GM19324 (cell line): ENCODE measurements around the gene OVOL3.

Experiments used
- ATAC-seq: cut with Tn5 transposase; IDR thresholded peaks from one replicate; pipeline ENCODE4 v1.9.1; 2021; ENCODE audit warnings: mild to moderate bottlenecking, moderate library complexity; ENCODE audit not compliant: unreplicated experiment, low FRiP score

Gene OVOL3

GRCh38 chr19:36099166-36099785 lies 11.7 kb upstream of the OVOL3 start:
- ATAC-seq: no peak

GRCh38 chr19:36100476-36100875 lies 10.5 kb upstream of the OVOL3 start:
- ATAC-seq: no peak

DNA sequence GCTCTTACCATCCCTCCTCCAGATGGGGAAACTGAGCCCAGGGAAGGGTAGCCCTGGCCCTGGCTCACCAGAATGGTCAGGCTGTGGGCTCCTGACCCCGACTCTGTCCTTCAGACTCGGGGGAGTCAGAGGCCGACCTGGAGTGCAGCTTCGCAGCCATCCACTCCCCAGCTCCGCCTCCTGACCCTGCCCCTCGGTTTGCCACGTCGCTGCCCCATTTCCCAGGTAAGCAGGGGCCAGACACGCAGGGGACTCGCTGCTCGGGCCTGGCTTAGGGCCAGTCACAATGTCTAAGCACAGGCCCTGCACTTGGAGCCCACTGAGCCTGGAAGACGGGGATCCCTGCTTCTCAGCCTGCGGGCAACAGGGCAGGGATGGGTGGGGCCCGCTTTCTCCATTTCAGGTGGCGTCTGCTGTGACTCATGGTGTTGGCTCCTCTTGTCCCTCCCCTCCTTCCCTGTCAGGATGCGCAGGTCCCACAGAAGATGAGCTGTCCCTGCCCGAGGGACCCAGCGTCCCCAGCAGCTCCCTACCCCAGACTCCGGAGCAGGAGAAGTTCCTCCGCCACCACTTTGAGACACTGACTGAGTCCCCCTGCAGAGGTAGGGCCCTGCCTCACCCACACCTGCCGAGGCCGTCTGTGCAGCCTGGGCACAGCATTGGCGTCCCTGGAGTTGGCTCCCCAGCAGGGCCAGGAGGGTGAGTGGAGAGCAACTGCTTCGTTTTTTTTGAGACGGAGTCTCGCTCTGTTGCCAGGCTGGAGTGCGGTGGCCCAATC lies 9.2 kb upstream of the OVOL3 start:
- no peak for ATAC-seq

- no peak for ATAC-seq
Measured at GRCh38 chr19:36103040-36103626, 7.8 kb upstream of the OVOL3 start.

DNA sequence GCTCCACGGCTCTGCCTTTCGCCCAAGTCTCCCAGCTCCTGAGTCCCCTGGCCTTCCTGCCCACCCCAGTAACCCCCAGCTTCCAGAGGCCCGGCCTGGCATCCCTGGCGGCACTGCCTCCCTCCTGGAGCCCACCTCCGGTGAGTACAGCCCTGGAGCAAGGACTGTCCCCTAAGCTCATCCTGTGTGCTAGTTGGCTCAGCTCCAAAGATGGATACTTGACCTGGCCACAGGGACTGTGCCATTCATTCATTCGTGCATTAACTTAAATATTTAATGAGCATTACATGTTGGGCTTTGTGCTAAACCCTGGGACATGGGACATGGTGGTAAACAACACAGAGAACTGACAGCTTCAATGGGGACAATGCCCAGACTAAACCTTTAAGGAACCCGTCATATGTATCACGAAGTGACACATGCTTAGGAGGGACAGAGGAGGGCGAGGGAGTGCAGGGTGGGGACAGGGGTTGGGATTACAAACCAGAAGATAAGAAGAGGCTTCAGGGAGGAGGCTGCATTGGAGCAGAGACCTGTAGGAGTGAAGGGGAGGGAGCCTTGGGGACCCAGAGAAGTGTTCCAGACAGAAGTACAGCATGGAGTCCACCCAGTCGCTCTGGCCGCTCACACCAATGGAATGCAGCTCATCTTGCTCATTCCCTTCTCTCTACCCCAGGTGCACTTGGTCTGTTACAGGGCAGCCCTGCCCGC lies 6.9 kb upstream of the OVOL3 start:
- no peak for ATAC-seq

DNA sequence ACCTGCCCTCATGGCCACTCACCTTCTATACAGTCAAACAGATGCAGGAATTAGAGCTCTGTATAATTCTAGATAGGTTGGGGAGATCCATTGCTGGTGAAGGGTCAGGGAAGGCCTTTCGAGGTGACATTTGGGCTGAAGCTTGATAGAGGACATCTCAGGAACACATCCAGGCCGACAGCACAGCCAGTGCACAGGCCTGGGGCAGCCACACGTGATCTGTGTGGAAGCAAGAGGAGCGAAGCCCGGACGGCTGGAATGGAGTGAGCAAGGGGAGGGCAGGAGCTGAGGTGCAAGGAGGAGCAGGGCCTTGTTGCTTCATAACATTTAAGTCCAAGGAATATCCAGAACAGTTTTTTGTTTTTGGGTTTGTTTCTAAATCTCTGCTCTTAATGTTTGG lies 4.5 kb upstream of the OVOL3 start:
- ATAC-seq: no peak

DNA sequence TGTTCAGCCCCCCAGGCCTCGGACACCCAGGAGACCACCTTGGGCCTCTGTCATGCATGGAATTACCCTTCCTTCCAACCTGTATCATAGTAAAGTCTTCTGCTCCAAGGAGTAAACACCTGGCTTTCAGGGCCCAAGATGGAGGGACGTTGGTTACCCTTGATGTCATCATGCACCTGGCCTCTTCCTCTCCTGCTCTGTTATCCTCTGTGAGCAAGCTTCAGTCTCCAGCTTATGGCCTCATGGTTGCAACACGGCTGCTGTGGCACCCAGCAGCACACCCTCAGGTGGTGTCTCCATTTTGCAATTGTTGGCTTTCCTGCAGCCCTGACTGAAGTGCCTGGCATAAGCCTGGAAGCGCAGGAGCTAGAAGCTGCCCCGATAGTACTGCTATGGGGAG lies 4.0 kb upstream of the OVOL3 start:
- ATAC-seq: no peak

- ATAC-seq: no peak
Measured at GRCh38 chr19:36108684-36109083, 2.3 kb upstream of the OVOL3 start.

DNA sequence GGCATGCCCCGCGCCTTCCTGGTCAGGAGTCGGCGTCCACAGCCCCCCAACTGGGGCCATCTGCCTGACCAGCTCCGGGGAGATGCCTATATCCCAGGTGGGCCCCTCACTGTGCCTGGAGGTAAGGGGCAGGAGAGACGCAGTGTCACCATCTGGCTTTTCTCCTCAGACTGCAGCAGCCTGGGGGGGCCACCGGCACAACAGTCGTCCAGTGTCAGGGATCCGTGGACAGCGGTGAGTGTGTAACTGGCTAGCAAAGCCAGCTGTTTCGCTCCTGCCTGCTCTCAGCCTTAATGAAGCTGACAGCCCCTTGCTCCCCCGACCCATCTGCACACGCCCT lies 227 bp downstream of the OVOL3 start:
- ATAC-seq: no peak

DNA sequence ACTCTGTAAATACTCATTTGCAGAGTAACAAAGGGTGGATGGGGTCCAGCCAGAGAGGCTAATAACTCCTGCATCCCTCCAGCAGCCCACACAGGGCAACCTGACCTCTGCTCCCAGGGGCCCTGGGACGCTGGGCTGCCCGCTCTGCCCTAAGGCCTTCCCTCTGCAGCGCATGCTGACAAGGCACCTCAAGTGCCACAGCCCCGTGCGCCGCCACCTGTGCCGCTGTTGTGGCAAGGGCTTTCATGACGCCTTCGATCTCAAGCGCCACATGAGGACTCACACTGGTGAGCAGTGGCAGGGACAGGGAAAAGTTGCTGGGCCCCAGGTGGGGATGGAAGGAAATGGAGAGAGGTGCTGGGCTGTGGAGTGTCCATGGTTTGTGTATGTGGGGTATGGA lies 1.7 kb downstream of the OVOL3 start:
- no peak for ATAC-seq

DNA sequence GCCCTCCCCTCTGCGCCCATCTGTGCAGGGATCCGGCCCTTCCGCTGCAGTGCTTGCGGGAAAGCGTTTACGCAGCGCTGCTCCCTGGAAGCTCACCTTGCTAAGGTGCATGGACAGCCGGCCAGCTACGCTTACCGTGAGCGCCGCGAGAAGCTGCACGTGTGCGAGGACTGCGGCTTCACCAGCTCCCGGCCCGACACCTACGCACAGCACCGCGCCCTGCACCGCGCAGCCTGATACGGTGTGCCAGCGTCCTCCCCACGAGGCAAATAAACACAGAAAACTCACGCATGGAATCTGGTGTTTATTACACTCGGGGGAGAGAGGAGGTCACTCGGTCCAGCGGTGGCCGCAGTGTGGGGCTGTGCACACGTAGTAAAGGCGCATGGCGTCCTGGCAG lies 2.5 kb downstream of the OVOL3 start:
- no peak for ATAC-seq

DNA sequence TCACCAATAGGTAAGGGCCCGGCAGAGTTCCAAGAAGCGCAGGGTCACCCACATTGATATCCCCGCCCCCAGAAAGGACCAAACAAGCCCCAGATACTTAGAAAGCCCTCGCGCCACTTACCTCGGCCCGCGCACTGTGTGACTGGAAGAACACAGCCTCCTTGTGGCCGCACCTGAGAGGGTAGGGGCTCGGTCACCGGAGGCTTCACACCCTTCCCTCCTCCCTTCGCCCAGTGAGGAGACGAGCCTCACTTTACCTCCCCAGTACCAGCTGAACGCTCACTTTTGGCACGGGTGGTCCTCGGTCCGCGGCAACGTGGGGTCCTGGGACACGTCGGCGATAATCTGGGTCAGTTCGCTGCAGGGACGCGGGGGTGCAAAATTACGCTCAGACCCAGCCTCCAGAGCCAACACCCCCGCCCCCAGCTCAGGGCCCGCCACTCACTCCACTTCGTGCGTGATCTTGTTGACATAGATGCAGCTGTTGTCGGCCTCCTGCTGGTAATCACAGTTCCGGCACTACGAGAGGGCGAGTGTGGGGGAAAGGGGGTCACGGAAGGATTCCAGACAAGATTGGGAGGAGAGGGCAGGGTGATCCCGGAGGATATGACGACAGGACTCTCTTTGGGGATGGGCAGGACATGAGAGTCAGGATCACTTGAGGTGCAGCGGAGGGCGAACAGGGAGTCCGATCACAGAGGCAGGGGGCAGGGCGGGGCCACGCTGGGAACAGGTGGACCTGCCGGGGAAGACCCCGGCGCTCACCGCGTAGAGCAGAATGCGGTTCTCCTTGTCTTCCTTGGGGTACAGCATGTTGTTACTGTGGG lies 3.2 kb downstream of the OVOL3 start:
- ATAC-seq: no peak

DNA sequence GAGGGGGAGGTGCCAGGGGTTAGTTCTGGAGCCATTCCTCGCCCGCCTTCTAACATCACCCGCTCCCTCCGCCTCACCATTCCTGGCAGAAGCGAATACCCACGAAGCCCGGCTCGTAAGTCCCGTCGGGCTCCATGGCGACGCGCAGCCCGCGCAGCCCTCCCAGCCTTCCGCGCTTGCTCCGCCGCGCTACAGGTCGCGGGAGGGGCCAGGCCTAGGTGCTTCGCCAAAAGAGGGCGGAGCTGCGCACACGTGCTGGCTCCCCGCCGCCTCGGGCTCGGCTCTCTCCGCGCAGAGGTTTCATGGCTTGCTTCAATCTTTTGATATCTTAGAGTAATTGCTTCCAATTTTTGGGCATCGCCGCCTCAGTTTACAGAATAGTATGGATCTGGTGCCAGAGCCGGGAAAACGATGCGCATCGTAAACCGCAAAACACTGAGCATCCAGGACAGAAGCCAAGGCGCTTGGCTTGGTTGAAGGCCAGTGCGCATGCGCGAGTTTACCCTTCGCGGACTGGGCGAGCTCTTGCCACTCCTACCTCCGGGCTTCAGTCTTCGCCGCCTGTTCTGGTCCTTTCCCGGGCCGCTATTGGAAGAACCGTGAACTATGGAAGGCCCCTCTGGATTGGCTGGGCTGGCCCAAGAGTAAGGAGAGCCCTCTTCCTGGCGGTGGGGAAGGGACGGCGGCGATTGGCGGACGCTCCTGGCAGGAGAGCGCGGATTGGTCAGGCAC lies 3.9 kb downstream of the OVOL3 start, which contains the start of gene POLR2I:
POLR2I (minus strand) TSS at position 155 of the 732 bp plus-strand sequence; CDS start at position 136, 19 bp downstream.
- ATAC-seq: peak; percentile 90

DNA sequence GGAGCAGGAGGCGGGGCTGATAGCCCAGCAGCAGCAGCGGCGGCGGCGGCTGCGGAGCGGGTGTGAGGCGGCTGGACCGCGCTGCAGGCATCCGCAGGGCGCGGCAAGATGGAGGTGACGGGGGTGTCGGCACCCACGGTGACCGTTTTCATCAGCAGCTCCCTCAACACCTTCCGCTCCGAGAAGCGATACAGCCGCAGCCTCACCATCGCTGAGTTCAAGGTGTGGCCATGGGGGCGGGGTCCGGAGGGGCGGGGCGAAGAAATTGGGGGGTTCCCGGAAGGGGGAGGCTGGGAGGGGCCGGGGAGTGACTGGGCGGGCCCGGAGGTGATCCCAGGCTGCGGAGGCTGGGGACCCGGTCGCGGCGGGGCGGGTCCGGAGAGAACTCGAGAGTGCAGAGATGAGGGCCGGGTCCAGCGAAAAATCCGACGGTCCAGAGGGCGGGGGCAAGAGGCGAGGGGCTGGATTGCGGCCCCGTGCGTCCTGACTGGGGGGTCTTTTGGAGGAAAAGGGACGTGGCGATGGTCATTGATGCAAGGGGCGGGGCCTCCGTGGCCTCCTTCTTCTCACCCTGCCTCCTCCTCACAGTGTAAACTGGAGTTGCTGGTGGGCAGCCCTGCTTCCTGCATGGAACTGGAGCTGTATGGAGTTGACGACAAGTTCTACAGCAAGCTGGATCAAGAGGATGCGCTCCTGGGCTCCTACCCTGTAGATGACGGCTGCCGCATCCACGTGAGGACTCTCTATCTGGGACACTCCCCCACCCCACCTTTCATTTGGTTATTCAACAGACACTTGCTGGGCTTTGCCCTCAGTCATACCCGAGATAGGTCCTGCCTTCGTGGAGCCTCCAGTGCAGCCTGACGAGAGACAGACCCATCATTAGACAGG lies 4.8 kb downstream of the OVOL3 start, which contains the start of gene TBCB:
TBCB (plus strand) TSS at position 16 of the 891 bp plus-strand sequence; CDS start at position 109, 93 bp downstream.
- peak; percentile 42 for ATAC-seq

DNA sequence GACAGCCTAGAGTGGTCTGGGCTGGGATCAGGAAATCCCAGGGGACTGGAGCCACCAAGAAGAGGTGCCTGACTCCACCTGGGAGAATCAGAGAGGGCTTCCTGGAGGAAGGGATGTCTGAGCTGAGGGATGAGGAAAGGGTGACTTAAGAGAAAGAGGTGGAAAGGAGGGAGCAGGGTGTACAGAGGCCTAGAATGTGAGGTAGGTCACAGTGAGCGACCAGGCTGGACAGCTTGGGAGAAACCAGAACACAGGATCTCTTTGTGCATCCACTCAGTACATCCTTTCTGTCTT lies 5.3 kb downstream of the OVOL3 start:
- no peak for ATAC-seq

GRCh38 chr19:36120092-36120983 lies 9.4 kb downstream of the OVOL3 start:
- ATAC-seq: no peak

GRCh38 chr19:36120984-36121358 lies 10.0 kb downstream of the OVOL3 start:
- ATAC-seq: no peak
